OCI-LY3 (cell line): ENCODE data around the gene CNTFR.
"Not testable (repeated sequence)": the region's sequence is repeated elsewhere in the genome, so short reads cannot be mapped to it uniquely, and the experiment has no call there.

Experiments used
- CTCF ChIP-seq: fragments of 200-600, 300-600 bp; sonication (generic); IDR thresholded peaks from 2 replicates; pipeline ENCODE4 v1.5.1; 2014; ENCODE audit warnings: antibody characterized with exemption, low read length, low read depth
- EZH2phosphoT487 ChIP-seq: fragments of 200-600 bp; shearing (Covaris generic); IDR thresholded peaks from 2 replicates; pipeline ENCODE4 v1.6.1; 2018; ENCODE audit warnings: antibody characterized with exemption, mixed run types, low read depth

DNA sequence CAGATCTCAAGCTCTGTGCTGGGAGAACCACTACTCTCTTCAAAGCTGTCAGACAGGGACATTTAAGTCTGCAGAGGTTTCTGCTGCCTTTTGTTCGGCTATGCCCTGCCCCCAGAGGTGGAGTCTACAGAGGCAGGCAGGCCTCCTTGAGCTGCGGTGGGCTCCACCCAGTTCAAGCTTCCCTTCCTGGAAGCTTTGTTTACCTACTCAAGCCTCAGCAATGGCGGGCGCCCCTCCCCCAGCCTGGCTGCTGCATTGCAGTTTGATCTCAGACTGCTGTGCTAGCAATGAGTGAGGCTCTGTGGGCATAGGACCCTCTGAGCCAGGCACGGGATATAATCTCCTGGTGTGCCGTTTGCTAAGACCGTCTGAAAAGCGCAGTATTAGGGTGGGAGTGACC is 57.5 kb downstream of the CNTFR start:
- TF ChIP-seq EZH2phosphoT487, CTCF: not testable (repeated sequence)
